A172 (cell line): ENCODE data around the gene MUC20. TPM values are rescaled to one million over a fixed set of nuclear protein-coding genes. Genes with fewer than 3 reads are reported as not detected.
A peak's percentile ranks its signal among the peaks of the same experiment; 100 is the strongest.

Source experiments
- DNase-seq: peaks from one replicate; pipeline ENCODE4 v3.0.0-alpha.2; 2015; ENCODE audit warnings: low spot score
- total RNA-seq: library from RNA; depleted of rRNA; stranded (reverse); fragments of >200 nt; shearing (Covaris generic); gene quantifications from 2 replicates; pipeline ENCODE4 v1.2.3, GENCODE V29; 2014

MUC20 gene
- total RNA-seq, 1 experiment from 2014 or later: 0.05 TPM

GRCh38 chr3:195755391-195755790, 34.6 kb downstream of the MUC20 start:
- no peak for DNase-seq

DNA sequence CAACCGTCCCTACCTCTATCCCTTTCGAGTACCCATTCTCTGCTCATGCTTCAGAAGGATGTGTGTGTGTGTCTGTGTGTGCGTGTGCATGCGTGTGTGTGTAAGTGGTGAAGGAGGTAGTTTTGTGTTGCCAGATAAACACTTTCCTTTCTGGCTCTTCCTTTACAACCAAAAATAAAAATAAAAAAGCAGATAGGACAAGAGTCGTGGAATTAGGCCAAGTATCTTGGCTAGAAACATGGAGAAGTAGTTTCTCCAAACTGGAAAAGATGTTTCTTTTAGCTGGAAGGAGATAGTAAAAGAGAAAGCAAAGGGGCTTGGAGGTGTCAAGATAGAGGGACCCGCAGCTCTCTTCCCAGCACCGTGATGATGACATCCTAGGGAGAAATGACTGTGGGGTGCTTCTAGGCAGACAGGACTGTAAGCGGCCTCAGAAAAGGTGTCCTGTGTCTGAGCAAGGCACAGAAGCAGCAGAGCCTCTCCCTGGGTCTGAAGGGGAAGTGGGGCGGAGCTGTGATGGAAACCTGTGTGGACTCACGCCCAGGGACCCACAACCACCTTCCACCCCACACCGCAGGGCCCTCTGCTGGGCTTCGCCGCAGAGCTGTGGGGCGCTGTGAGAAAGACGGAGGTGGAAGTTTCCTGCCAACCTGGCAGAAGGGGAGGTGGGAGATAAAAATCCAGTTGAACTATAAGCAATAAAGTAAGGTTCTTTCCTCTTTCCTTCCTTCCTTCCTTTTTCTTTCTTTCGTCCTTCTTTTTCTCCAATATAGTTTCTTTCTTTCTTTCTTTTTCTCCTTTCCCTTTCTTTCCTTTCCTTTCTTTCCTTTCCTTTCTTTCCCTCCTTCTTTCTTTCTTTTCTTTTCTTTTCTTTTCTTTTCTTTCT, 35.3 kb downstream of the MUC20 start:
- no peak for DNase-seq

DNA sequence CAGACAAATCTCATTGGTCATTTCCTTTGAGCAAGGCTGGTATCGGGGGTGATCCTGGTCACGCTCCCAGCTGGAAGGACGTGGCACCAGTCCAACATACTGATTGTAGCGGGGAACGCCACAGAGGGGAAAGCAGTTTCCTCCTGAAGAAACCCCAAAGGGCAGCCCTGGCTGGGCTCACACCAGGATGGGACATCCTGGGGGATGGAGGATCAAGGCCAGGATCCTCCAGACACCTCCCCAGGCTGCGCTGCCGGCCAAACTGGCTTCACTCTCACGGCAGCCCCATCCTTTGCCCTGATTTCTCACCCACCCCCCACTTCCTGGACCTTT, 36.6 kb downstream of the MUC20 start:
- no peak for DNase-seq

GRCh38 chr3:195757827-195758226, 37.0 kb downstream of the MUC20 start:
- DNase-seq: no peak

DNA sequence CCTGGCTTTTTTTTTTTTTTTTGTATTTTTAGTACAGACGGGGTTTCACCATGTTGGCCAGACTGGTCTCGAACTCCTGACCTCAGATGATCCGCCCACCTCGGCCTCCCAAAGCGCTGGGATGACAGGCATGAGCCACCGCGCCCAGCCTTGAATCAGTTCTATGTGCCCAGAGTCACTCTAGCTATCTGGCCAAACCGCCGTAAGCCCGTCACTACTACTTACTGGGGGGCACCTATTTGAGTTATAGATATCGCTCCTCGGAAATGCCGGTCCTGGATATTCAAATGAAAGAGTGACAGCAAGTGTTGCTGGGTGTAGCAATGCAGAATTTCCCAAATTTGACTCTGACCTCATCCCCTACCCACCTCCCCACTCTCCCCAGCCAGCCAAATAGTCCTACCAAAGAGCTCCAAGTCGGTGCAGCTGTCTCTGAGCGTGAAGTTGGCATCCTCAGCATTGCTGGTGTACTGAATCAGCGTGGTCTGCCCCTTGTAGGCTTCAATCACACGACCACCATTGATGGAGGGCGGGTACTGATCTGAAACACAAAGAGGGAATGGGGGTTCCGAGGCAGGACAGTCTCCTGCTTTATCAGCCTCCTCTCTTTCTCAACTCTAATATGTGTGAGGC, 38.1 kb downstream of the MUC20 start:
- DNase-seq: no peak

- DNase-seq: no peak
Observed at GRCh38 chr3:195760345-195761122, 39.8 kb downstream of the MUC20 start.

DNA sequence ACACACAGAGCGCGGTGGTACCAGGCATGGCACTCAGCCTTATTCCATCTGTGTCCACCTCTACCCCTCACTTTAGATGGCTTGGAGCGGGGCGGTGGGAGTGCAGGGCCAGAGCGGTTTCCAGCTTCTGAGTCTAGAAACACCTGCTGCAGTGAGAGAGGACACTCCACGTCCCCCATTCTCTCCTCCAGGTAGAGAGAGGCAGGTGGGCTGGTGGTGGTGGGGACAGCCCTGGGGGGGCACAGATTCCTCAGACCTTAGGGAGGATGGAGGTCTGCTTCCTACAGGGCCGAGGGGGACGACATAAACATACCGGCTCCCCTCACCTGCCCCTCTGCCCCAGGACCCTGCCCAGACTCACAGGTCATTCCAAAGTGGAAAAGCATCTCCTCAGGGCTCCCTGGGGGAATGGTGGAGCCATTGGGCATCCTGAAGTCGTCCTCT, 40.4 kb downstream of the MUC20 start:
- no peak for DNase-seq

GRCh38 chr3:195761567-195762248, 40.9 kb downstream of the MUC20 start:
- DNase-seq: no peak

GRCh38 chr3:195762249-195762585, 41.4 kb downstream of the MUC20 start:
- no peak for DNase-seq

DNA sequence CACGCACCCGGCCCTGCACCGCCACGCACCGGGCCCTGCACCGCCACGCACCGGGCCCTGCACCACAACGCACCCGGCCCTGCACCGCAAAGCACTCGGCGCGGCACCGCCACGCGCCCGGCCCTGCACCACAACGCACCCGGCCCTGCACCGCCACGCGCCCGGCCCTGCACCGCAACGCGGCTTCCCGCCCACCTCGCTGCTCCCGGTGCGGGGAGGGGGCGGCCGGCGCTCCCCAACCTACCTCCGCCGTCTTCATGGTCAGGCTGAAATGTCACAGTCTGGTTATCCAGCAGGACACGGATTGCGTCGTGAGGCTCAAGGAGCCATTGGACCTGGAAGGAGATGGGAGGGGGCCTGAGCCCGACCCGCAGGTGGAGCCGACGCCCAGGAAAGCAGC, 41.8 kb downstream of the MUC20 start:
- DNase-seq: no peak

DNA sequence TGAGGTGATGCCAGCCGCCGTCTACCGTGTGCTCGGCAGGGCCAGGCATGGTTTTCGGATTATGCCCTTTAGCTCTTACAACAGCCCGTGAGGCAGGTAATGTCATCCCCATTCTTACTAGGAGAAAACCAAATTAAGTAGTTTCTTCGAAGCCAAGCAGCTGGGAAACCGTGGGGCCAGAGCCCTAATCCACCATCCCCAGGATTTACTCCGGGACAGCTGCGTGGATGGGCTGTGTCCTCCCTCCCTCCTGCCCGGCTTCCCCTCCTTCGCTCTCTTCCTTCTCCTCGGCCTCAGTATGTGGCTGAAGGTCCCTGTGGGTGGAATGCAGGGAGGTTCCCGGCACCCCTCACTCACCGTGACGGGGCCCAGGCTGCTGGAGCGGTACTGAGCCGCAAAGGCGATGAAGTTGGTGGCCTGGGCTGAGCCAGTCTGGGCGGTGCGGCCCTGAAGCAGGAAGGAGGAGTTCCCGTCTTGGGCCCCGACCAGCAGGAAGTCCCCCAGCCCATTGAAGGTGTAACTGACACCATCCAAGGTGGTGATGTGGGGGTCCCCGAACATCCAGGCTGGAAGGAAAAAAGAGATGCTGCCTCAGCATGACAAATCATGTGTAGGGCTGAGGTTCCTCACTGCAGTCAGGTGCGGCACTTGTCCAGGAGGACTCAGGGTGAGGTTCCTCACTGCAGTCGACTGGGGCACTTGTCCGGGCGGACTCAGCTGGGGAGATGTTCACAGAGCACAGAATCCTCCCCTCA, 42.5 kb downstream of the MUC20 start:
- DNase-seq: no peak

DNA sequence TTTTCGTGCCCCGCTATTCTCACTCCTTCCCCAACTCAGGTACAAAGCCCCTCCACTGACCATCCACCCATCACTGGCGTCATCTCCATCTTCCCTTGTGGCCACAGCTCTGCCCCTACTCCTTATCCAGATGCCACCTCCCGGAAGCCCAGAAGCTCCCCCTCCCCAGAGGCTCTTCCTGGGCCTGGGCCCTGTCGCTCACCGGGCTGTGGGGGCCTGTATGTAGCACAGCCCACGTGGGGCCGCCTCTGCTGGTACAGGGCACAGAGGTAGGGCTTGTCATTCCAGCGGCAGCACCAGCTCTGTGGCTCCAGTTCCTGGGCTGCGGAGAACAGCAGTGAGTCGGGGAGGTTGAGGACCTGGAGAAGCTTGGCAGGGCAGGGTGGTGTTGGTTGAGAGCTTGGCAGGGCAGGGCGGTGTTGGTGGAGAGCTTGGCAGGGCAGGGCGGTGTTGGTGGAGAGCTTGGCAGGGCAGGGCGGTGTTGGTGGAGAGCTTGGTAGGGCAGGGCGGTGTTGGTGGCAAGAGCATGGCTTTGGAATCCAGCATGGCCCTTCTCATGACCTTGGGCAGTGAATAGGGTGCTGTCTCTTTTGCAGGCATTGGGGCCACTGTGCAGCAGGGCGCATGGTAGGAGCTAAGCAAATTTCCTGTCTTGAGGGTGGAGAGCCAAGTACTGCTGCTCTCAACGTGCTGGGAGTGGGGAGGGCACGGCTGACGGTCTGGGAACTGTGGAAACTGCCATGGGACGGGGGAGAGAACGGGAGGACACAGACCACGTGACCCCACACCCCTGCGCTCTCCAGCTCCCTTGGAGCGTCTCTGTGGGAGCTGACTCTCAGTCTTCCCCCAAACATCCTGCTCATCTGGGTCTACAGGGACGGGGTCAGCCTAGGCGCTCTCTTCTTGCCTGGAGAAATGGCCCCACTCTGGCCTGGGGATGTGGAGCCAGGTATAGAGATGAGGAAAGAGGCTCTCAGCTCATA, 43.4 kb downstream of the MUC20 start:
- no peak for DNase-seq

DNA sequence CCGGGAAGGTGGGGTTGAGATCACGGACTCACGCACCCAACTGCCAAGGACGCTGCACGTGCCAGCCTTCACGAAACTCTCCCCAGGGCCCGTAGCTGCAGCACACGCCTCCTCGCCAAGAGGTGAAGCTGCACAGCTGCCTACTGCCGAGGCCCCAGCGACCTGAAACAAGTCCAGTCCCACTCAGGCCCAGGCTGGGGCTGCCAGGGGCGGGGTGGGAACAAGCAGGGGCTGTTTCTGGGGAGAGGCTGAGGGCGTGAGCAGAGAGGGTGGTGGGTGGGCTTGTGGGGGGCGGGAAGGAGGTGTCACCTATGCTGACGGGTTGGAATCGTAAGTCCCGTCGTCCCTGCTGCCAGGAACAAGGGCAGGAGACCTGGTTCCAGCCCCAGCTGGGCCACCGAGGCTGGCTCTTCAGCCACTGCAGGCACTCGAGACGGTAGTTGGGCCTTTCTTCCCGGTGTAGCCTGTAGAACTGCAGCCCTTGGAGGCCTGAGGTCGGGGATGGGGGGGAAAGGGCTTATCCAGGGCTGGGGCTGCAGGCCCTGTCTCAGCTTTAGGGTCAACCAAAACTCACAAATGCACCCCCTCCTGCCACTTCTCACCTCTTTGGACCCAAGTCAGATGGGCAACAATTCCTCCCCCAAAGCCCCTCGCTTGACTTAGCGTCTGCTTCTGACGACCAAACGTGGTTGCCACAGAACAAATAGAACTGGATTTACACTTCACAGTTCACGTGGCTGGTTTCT, 44.4 kb downstream of the MUC20 start:
- no peak for DNase-seq

DNA sequence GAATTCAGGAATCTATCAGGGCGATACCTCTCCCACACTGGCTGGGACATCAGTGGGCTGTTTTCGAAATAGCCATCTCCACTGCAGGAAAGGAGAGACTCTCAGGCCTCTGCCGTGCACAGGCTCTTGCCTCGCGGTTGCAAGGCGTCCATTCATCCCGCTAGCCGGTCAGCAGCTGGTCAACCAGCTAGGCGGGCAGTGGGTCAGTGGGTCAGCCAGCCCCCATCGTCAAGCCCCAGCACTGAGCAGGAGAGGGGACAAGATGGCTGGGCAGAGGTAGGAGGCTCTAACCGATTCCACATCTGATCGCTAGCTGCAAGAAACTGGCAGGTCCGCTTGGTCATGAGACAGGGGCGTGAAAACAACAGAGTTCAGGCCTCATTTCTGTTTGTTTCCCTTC, 45.9 kb downstream of the MUC20 start:
- no peak for DNase-seq

GRCh38 chr3:195767792-195768191, 47.0 kb downstream of the MUC20 start:
- no peak for DNase-seq

- no peak for DNase-seq
Observed at GRCh38 chr3:195768414-195768813, 47.6 kb downstream of the MUC20 start.

GRCh38 chr3:195768831-195769303, 48.1 kb downstream of the MUC20 start:
- DNase-seq: peak; percentile 72

- DNase-seq: no peak
Observed at GRCh38 chr3:195769551-195769950, 48.8 kb downstream of the MUC20 start.
